Measurements from ENCODE around the gene JAK3. TPM values are rescaled to one million over a fixed set of nuclear protein-coding genes. Genes with fewer than 3 reads are reported as not detected.
A peak's percentile ranks its signal among the peaks of the same experiment; 100 is the strongest.

JAK3 gene
- total RNA-seq, 1 experiment from 2014 or later = 3.3 TPM

GRCh38 chr19:17790059-17790780 lies 57.6 kb downstream of the JAK3 start:
- peaks cover 2 to 6% (median 4%) of the 10 kb centered on the region in 3 experiments; a peak in 4 of 7 replicates for H3K36me3 Mint-ChIP-seq (ENCODE audit: insufficient read depth in 1 of 3, low read depth in 3 of 3)
- Histone ChIP-seq H3K4ac (ENCODE audit: low read depth, low read length) (no peak overlapping the region), H2BK12ac (ENCODE audit: insufficient read length, low read depth, low read length) (no peak overlapping the region), H3K27me3 (ENCODE audit: insufficient read depth, low read length) (no peaks in the 10 kb centered on the region; the same call in 1 of the 2 replicates), H2AFZ (ENCODE audit: low read length) (no peak overlapping the region), H3K23ac (ENCODE audit: insufficient read length, low read depth, low read length) (no peak overlapping the region), H2AK5ac (ENCODE audit: insufficient read length, low read length) (no peak overlapping the region), H3K4me2 (ENCODE audit: insufficient read depth, insufficient read length, low read length) (no peak overlapping the region), H4K20me1 (ENCODE audit: control insufficient read depth, insufficient read depth, insufficient read length) (no peaks in the 10 kb centered on the region), H2BK5ac (ENCODE audit: insufficient read length, low read length) (no peak overlapping the region), H4K8ac (replicated peaks; ENCODE audit: insufficient read length, low read depth, low read length) (no peak overlapping the region), H2BK15ac (ENCODE audit: low read depth, low read length) (no peak overlapping the region), H3K9me3 (ENCODE audit: control insufficient read depth, low read depth, low read length) (no peaks in the 10 kb centered on the region), H3K79me2 (ENCODE audit: insufficient read depth, low read length) (no peaks in the 10 kb centered on the region), H3K27ac (ENCODE audit: insufficient read length, low read depth, low read length) (no peak overlapping the region), H3K9ac (ENCODE audit: extremely low read depth, insufficient read length, low read length) (no peak overlapping the region), H3K18ac (ENCODE audit: insufficient read length, low read depth, low read length) (no peak overlapping the region), H3K56ac (ENCODE audit: insufficient read length, low read depth, low read length) (no peak overlapping the region), H3T11ph (ENCODE audit: low read length) (no peak overlapping the region), H3K79me1 (ENCODE audit: insufficient read depth, low read depth, low read length, poor library complexity, severe bottlenecking) (no peaks in the 10 kb centered on the region), H4K5ac (ENCODE audit: insufficient read length, low read depth, low read length) (no peak overlapping the region), H3K23me2 (ENCODE audit: insufficient read length, low read depth, low read length, poor library complexity, severe bottlenecking) (peaks cover 7% of the 10 kb centered on the region), H2BK120ac (ENCODE audit: low read depth, low read length, poor library complexity, severe bottlenecking) (no peak overlapping the region), H3K14ac (ENCODE audit: insufficient read depth, low read length) (no peak overlapping the region), H4K91ac (ENCODE audit: insufficient read length, low read depth, low read length) (no peak overlapping the region), H2BK20ac (ENCODE audit: low read depth, low read length, poor library complexity, severe bottlenecking) (no peak overlapping the region), H3K4me1 (ENCODE audit: insufficient read depth, low read length) (no peaks in the 10 kb centered on the region)
- no peaks in the 10 kb centered on the region for H3K9me3 Mint-ChIP-seq
- no peak for DNase-seq
- peaks cover 17% of the 10 kb centered on the region for H3K27me3 Mint-ChIP-seq (ENCODE audit: low read depth)
- no peak for TF ChIP-seq CTCF (conservative IDR thresholded peaks at IDR 0.05)
- H3K27ac Mint-ChIP-seq = 0 out of 7 replicates have a peak overlapping the region, but pooled peaks of 1 of the 3 experiments have one; percentile 3
- WGBS (ENCODE audit: extremely low coverage, insufficient read length, low lambda C conversion rate) = no CpG with 5 or more reads among the region's 6 CpGs
- H3K4me1 Mint-ChIP-seq = peaks cover 2 to 10% of the 10 kb centered on the region in 2 experiments; a peak in 3 of 4 replicates
- no peak overlapping the region for H3K4me3 Mint-ChIP-seq
